ELR (cell line): Measurements from ENCODE around the gene UGT8.
A peak's percentile ranks its signal among the peaks of the same experiment; 100 is the strongest.

Experiments used
- DNase-seq: peaks from one replicate; pipeline ENCODE4 v3.0.0-alpha.2; 2015; ENCODE audit warnings: low read depth

The UGT8 gene

DNA sequence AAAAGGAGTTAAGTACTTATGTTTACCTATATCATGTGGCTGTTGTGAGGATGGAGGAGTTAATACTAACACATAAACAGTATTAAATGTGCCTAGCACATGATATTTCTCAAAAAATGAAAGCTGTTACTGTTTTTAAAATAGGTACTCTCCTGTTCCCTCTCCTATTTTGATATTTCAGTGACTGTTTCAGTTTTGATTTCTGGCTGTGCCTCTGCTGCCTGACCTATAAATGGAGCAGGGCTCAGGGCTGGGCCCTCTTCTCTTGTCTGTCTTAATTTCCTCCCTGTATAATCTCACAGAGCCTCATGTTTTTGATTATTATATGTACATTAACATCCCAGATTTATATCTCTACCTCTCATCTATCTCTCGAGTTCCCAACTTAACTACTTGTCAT, 93.3 kb downstream of the UGT8 start:
- DNase-seq = no peak

DNA sequence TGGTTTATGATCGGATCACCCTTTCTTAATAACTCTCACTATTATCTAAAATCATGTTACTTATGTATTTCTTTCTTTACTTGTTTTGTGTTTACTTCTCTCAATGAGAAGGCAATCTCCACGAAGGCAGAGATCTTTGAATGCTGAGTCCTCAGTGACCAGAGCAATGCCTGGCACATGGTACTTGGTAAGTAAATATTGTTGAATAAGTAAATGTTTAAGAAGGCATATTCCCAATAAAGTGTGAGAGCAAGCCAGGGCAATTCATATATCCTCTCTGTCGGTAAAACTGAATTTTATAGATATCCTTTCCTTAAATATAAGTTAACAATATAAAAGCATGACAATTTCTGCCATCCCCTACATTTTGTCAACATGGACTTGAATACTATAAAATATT, 94.4 kb downstream of the UGT8 start:
- no peak for DNase-seq

DNA sequence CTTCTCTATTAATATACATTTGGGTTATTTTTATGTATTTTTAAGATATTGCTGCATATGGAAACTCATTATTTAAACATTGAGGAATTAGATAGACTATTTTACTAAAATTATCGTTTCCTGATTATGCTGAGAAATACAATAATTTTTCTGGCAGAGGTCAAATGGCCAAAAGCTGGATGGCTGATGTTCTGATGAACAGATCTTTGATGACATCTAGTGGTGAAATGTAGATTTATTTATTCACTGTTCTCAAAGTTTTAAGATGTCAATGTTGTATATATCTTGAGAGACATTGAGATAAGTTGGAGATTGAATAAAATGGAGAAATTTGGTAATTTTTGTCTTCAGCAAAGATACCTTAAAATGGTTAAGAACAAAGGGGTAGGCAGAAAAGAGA, 96.2 kb downstream of the UGT8 start:
- peak; percentile 42 for DNase-seq

DNA sequence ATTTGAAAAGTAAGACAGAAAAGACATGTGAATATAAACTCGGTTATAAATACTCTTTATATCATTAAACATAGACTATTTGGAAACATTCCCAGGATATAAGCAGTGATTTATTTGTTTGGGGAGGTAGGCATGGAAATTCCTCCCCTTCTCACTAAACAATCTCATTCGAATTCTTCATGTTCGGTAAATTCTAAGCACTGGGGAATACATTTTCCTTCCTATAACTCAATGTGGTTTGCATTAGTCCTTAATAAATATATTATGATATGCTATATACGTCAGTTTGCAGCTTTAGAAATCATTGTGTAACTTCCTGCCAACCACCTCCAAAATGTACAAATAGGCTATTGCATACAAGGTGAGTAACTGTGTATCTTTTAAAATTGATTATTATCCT, 99.6 kb downstream of the UGT8 start:
- no peak for DNase-seq

DNA sequence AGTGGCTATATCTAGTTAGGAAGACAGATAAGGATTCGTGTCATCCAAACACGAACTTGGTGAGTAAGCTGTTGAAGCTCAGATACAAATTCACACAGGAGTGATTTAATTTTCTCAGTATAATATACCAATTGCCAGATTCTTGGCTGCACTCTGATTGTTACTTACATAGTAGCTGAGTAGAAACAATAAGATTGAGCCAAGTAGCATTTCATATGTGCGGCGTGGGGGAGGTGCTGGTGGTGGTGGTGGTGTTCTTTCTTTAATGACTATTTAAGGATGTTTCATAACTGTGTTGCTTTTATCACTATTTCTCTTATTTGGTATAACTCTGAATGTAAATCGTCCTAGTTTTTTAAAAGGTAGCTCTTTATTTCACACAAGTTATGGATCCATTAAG, 102.9 kb downstream of the UGT8 start:
- no peak for DNase-seq

DNA sequence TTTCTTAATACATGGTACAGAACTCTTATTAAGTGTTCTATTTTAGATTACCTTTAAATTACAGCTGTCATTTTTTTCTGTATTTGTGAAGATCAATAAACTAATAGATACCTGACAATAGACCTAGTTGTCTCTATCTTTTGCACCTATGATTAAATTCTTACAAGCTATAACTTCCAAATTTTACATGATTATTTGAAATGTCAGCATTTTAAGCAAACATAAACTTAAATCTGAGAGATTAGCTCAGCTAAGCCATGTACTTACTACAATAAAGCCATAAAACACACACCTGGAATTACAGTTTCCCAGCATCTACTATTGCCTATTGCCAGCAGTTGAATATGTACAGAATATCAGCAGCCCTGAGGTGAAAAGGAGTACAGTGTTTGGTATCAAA, 118.8 kb downstream of the UGT8 start:
- DNase-seq = no peak

DNA sequence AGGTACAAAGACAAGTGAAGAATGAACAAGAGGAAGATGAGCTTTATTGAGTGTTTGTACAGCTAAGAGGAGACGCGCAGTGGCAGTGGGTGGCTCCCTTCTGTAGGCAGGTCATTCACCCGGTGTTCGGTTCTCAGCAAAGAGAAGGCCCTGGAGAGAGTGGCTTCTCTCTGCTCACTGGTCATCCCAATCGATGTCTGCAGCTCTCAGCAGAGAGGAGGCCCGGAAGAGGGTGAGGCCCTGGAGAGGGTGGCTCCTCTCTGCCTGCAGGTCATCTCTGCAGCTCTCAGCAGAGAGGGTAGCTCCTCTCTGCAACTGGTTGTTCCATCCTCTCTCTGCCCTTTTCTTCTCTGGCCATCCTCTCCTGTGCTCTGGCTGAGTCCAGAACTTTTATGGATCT, 126.5 kb downstream of the UGT8 start:
- no peak for DNase-seq

DNA sequence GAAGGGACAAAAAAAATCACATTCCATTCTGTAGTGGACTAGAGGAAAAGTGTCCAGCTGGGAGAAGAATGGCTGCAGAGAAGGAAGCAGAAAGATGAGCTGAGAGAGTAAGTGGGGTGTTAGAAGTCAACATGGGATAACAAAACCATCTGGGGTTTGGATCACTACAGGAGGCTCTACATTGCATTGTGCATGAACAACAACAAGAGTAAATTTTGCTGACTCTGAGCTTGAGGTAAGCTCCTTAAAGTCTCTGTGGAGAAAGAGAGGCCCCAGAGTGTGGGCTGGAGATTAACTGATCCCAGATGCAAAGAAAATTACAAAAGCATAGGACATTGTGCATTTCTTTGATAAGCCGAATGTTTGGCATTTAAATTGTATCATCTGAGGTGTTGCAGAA, 128.9 kb downstream of the UGT8 start:
- DNase-seq = no peak
